GM19463 (cell line): ENCODE data around the gene HAVCR1.
A peak's percentile ranks its signal among the peaks of the same experiment; 100 is the strongest.
"Not testable (repeated sequence)": the region's sequence is repeated elsewhere in the genome, so short reads cannot be mapped to it uniquely, and the experiment has no call there.

Experiments used
- ATAC-seq: cut with Tn5 transposase; IDR thresholded peaks from one replicate; pipeline ENCODE4 v1.9.1; 2021; ENCODE audit warnings: mild to moderate bottlenecking, moderate library complexity; ENCODE audit not compliant: unreplicated experiment

Gene HAVCR1

GRCh38 chr5:157051604-157052245, 7.2 kb downstream of the HAVCR1 start:
- ATAC-seq, result no peak

GRCh38 chr5:157050050-157050449, 8.9 kb downstream of the HAVCR1 start:
- no peak for ATAC-seq

GRCh38 chr5:157049605-157050004, 9.3 kb downstream of the HAVCR1 start:
- no peak for ATAC-seq

- ATAC-seq, result no peak
Measured at GRCh38 chr5:157047898-157048297, 11.0 kb downstream of the HAVCR1 start.

GRCh38 chr5:157047016-157047415, 11.9 kb downstream of the HAVCR1 start:
- ATAC-seq, result not testable (repeated sequence)

- no peak for ATAC-seq
Measured at GRCh38 chr5:157046041-157046440, 12.9 kb downstream of the HAVCR1 start.

GRCh38 chr5:157045601-157046000, 13.3 kb downstream of the HAVCR1 start:
- no peak for ATAC-seq

- ATAC-seq, result no peak
Measured at GRCh38 chr5:157038568-157039187, 20.2 kb downstream of the HAVCR1 start.

GRCh38 chr5:157034106-157035072, 24.5 kb downstream of the HAVCR1 start:
- not testable (repeated sequence) for ATAC-seq

- ATAC-seq, result no peak
Measured at GRCh38 chr5:157033071-157033583, 25.8 kb downstream of the HAVCR1 start.

- no peak for ATAC-seq
Measured at GRCh38 chr5:157030692-157031091, 28.2 kb downstream of the HAVCR1 start.

- peak; percentile 29 for ATAC-seq
Measured at GRCh38 chr5:157029457-157029856, 29.5 kb downstream of the HAVCR1 start.

- ATAC-seq, result peak; percentile 81
Measured at GRCh38 chr5:157027663-157028062, 31.3 kb downstream of the HAVCR1 start.

GRCh38 chr5:157026789-157027424, 32.0 kb downstream of the HAVCR1 start:
- no peak for ATAC-seq

- ATAC-seq, result peak; percentile 56
Measured at GRCh38 chr5:157025093-157025698, 33.7 kb downstream of the HAVCR1 start.

GRCh38 chr5:157024208-157024959, 34.5 kb downstream of the HAVCR1 start:
- no peak for ATAC-seq

GRCh38 chr5:157022024-157022423, 36.9 kb downstream of the HAVCR1 start:
- no peak for ATAC-seq

- no peak for ATAC-seq
Measured at GRCh38 chr5:157020511-157021222, 38.2 kb downstream of the HAVCR1 start.

GRCh38 chr5:157020002-157020401, 38.9 kb downstream of the HAVCR1 start:
- ATAC-seq, result no peak
